PC-3 (cell line): ENCODE results near the gene NAV2.

Source experiments
- CTCF ChIP-seq: fragments of 300-600 bp; sonication (generic); conservative IDR thresholded peaks from 2 replicates; pipeline ENCODE4 v1.5.1; 2017; ENCODE audit warnings: antibody characterized with exemption, low read depth, mild to moderate bottlenecking, low read length
- EZH2phosphoT487 ChIP-seq: fragments of 300-600 bp; sonication (generic); IDR thresholded peaks from 2 replicates; pipeline ENCODE4 v1.6.1; 2018; ENCODE audit warnings: mild to moderate bottlenecking, antibody characterized with exemption, low read length, borderline replicate concordance

GRCh38 chr11:19938169-19938856 lies 225.7 kb downstream of the NAV2 start:
- TF ChIP-seq EZH2phosphoT487 (no peak), CTCF (peak; percentile 92)
